Endothelial cell of umbilical vein (primary cell): Measurements from ENCODE around the gene BTBD19. TPM values are rescaled to one million over a fixed set of nuclear protein-coding genes. Genes with fewer than 3 reads are reported as not detected.

Source experiments
- BruUV-seq: library from RNA; stranded (reverse); fragments of 400-500 nt; replicated peaks from 2 replicates; lab custom pipeline; 2021; lab: Mats Ljungman, UMichigan
- CTCF ChIA-PET: fragments of 300-600, 350-600 bp; sonication (Branson Sonifier 250); formaldehyde crosslinking; loops from one replicate; lab custom pipeline; 2021; ENCODE audit warnings: antibody characterized with exemption, inconsistent platforms; lab: Charles Lee
- POLR2A ChIA-PET: fragments of 300-600, 350-600 bp; sonication (Branson Sonifier 250); formaldehyde crosslinking; loops from one replicate; lab custom pipeline; 2021; ENCODE audit warnings: antibody characterized with exemption, inconsistent platforms; lab: Charles Lee
- DNase-seq: peaks from one replicate; pipeline ENCODE4 v3.0.0-alpha.2; 2011; ENCODE audit warnings: low read depth, low spot score
- FAIRE-seq: peaks from 2 replicates; lab custom pipeline; 2011; peaks lifted over from hg19 to GRCh38; lab: Jason Lieb, UNC
- H2AFZ ChIP-seq: 2 replicates; pipeline ENCODE4 v1.6.0; 2012; ENCODE audit warnings: low read depth, low read length, control low read depth, inconsistent platforms
- H3K27ac ChIP-seq: 2 replicates; pipeline ENCODE4 v1.5.1; 2011; ENCODE audit warnings: low read depth, mild to moderate bottlenecking, control low read depth, low read length, moderate library complexity; ENCODE audit not compliant: insufficient read depth
- H3K27me3 ChIP-seq, 2 experiments: 2 replicates each; pipeline versions ENCODE4 v1.6.0 to v1.6.1; 2011; ENCODE audit warnings: low read length in 2 of 2, mixed read lengths in 1 of 2; ENCODE audit not compliant: control insufficient read depth in 2 of 2, insufficient read depth in 2 of 2
- H3K36me3 ChIP-seq, 2 experiments: 2 replicates in 1 of 2; 3 replicates in 1 of 2; pipeline ENCODE4 v1.5.1; 2011; ENCODE audit warnings: low read length in 2 of 2, mild to moderate bottlenecking in 1 of 2, moderate library complexity in 1 of 2; ENCODE audit not compliant: control insufficient read depth in 2 of 2, insufficient read depth in 2 of 2; ENCODE audit errors: extremely low read depth in 1 of 2
- H3K4me1 ChIP-seq: 3 replicates; pipeline ENCODE4 v1.5.1; 2011; ENCODE audit warnings: mild to moderate bottlenecking, low read length; ENCODE audit not compliant: control insufficient read depth, insufficient read depth; ENCODE audit errors: extremely low read depth
- H3K4me2 ChIP-seq: 2 replicates; pipeline ENCODE4 v1.6.1; 2011; ENCODE audit warnings: low read length, control low read depth, mixed read lengths; ENCODE audit not compliant: insufficient read depth
- H3K4me3 ChIP-seq, 3 experiments: fragments of 200-600 bp in 1 of 3; sonication (generic), shearing (Covaris generic) in 1 of 3; replicated peaks in 1 of 3; 2 replicates each; pipeline ENCODE4 v1.5.1; 2011 to 2016; ENCODE audit warnings: control low read depth in 3 of 3, low read length in 3 of 3, mild to moderate bottlenecking in 2 of 3, inconsistent platforms in 1 of 3, low read depth in 1 of 3, moderate library complexity in 1 of 3; ENCODE audit not compliant: insufficient read depth in 1 of 3
- H3K79me2 ChIP-seq: 2 replicates; pipeline ENCODE4 v1.6.0; 2012; ENCODE audit warnings: low read length, inconsistent platforms; ENCODE audit not compliant: control insufficient read depth, insufficient read depth
- H3K9ac ChIP-seq: replicated peaks from 2 replicates; pipeline ENCODE3; 2011; ENCODE audit warnings: low read length, control low read depth; ENCODE audit not compliant: insufficient read depth; ENCODE audit errors: extremely low read depth
- H3K9me1 ChIP-seq: replicated peaks from 3 replicates; pipeline ENCODE4 v1.6.0; 2011; ENCODE audit warnings: mild to moderate bottlenecking, low read length; ENCODE audit not compliant: control insufficient read depth, insufficient read depth; ENCODE audit errors: extremely low read depth
- H3K9me3 ChIP-seq: replicated peaks from 2 replicates; pipeline ENCODE4 v1.5.1; 2012; ENCODE audit warnings: low read length, inconsistent platforms; ENCODE audit not compliant: control insufficient read depth, insufficient read depth
- H4K20me1 ChIP-seq: replicated peaks from 2 replicates; pipeline ENCODE3; 2011; ENCODE audit warnings: mild to moderate bottlenecking, low read length; ENCODE audit not compliant: control insufficient read depth, insufficient read depth; ENCODE audit errors: extremely low read depth
- CTCF ChIP-seq, 2 donors: IDR thresholded peaks; 1 replicate in 1 of 2; 2 replicates in 1 of 2; pipeline ENCODE4 v1.5.1; 2011; ENCODE audit warnings: low read length in 2 of 2, mild to moderate bottlenecking in 2 of 2, moderate library complexity in 2 of 2, control low read depth in 1 of 2, inconsistent platforms in 1 of 2, low read depth in 1 of 2; ENCODE audit not compliant: insufficient read depth in 1 of 2; ENCODE audit errors: extremely low read depth in 1 of 2
- EZH2 ChIP-seq: IDR thresholded peaks from 2 replicates; pipeline ENCODE4 v1.6.1; 2012; ENCODE audit warnings: borderline replicate concordance, low read depth, mild to moderate bottlenecking, moderate library complexity, low read length, inconsistent platforms; ENCODE audit not compliant: severe bottlenecking
- FOS ChIP-seq: IDR thresholded peaks from 2 replicates; pipeline ENCODE4 v1.6.1; 2011; ENCODE audit warnings: mild to moderate bottlenecking, low read length, moderate library complexity, borderline replicate concordance; ENCODE audit not compliant: insufficient read depth
- GATA2 ChIP-seq: IDR thresholded peaks from 2 replicates; pipeline ENCODE4 v1.7.0; 2011; ENCODE audit warnings: low read depth, mild to moderate bottlenecking, moderate library complexity, mixed read lengths, low read length; ENCODE audit not compliant: insufficient read length, insufficient read depth
- JUN ChIP-seq: IDR thresholded peaks from 2 replicates; pipeline ENCODE4 v1.6.1; 2011; ENCODE audit warnings: borderline replicate concordance, low read depth; ENCODE audit not compliant: insufficient read length, insufficient read depth
- MAX ChIP-seq: IDR thresholded peaks from 2 replicates; pipeline ENCODE4 v1.6.1; 2011; ENCODE audit not compliant: insufficient read depth, insufficient read length
- MYC ChIP-seq: IDR thresholded peaks from one replicate; pipeline ENCODE4 v1.6.1; 2011; ENCODE audit warnings: mild to moderate bottlenecking, low read depth, low read length
- POLR2A ChIP-seq: IDR thresholded peaks from 2 replicates; pipeline ENCODE4 v1.6.1; 2012; ENCODE audit warnings: low read depth, mild to moderate bottlenecking, control low read depth, low read length
- POLR2AphosphoS5 ChIP-seq: IDR thresholded peaks from 2 replicates; pipeline ENCODE4 v1.6.1; 2012; ENCODE audit warnings: low read depth, mild to moderate bottlenecking, control low read depth, low read length, moderate library complexity; ENCODE audit not compliant: insufficient read depth
- dilution Hi-C: fragments of 300-500 bp; cut with MboI; formaldehyde crosslinking; loops from one replicate; pipeline ENCODE4 v1.15.0; 2019; ENCODE audit warnings: low sequenced_read_pairs; ENCODE audit not compliant: extremely low pct_ligation_motif_present
- intact Hi-C: fragments of 100-400 bp; cut with micrococcal nuclease; formaldehyde crosslinking; loops from one replicate; pipeline ENCODE4 v1.10.0; 2022
- polyA plus RNA-seq, 4 experiments: library from polyadenylated mRNA; depleted of rRNA in 3 of 4; stranded (reverse) in 3 of 4; unstranded in 1 of 4; fragments of >200 nt; gene quantifications; 2 replicates each; pipeline versions ENCODE4 v1.2.1 to v1.2.3, GENCODE V29; 2011 to 2012; ENCODE audit warnings: missing spikeins in 1 of 4
- total RNA-seq: library from RNA; stranded (reverse); gene quantifications from 2 replicates; pipeline ENCODE4 v1.2.3, GENCODE V29; 2021

The BTBD19 gene
- total and polyA plus RNA-seq, 2 donors (not counting 3 experiments of a cell fraction or from before 2014, with no cell fraction given) = 69.9 to 97.9 TPM

- POLR2A ChIA-PET = interaction anchor here (0.8 to 1.4 kb wide), 3 partner anchors 24 to 121 kb away, joined by 3 read pairs; partner anchors contain the start of gene RPS8
Observed at GRCh38 chr1:44842862-44843655, 34.7 kb downstream of the BTBD19 start, which contains the start of gene PTCH2. PTCH2 (minus strand) TSS chr1:44843253; CDS start chr1:44842932, 321 bp downstream.

GRCh38 chr1:44846985-44847384 lies 38.7 kb downstream of the BTBD19 start:
- CTCF ChIA-PET = interaction anchor here (2.6 kb wide), 1 partner anchor 78 kb away, joined by 7 read pairs; no protein-coding TSS in a partner anchor

More at GRCh38 chr1:44842862-44843655, 34.7 kb downstream of the BTBD19 start, which contains the start of gene PTCH2:
- Histone ChIP-seq H4K20me1 (no peaks in the 10 kb centered on the region), H3K4me1 (no peaks in the 10 kb centered on the region), H3K9me3 (no peaks in the 10 kb centered on the region), H2AFZ (peak within 1 kb of the TSS; percentile 49), H3K36me3 (no peaks in the 10 kb centered on the region), H3K79me2 (no peaks in the 10 kb centered on the region), H3K27me3 (no peaks in the 10 kb centered on the region), H3K9me1 (no peaks in the 10 kb centered on the region), H3K4me3 (peak within 1 kb of the TSS; percentile 30 to 53 (median 48)), H3K4me2 (peak within 1 kb of the TSS; percentile 56), H3K9ac (peak within 1 kb of the TSS; percentile 32), H3K27ac (no peak within 1 kb of the TSS)
- CTCF ChIA-PET = interaction anchor here (0.6 to 1.3 kb wide), 7 partner anchors 50 to 488 kb away, joined by 3 to 6 read pairs (median 3); partner anchors contain the start of genes EIF2B3, HECTD3 and UROD
- no TSS peak for BruUV-seq
- FAIRE-seq = peak; percentile 81
- dilution Hi-C loops (no loop called here), intact Hi-C loops (loop anchor here (5.0 kb wide), 1 partner anchor 79 kb away; no protein-coding TSS in a partner anchor)
- peak; percentile 68 for DNase-seq
- TF ChIP-seq POLR2AphosphoS5 (peak; percentile 20), EZH2 (no peak)

More at GRCh38 chr1:44846985-44847384, 38.7 kb downstream of the BTBD19 start:
- BruUV-seq = no TSS peak
- POLR2A ChIA-PET = no interaction called here
- Histone ChIP-seq H4K20me1 (no peaks in the 10 kb centered on the region), H3K9ac (no peak overlapping the region), H3K9me1 (no peaks in the 10 kb centered on the region), H3K4me3 (no peak overlapping the region), H3K27ac (no peak overlapping the region), H2AFZ (no peak overlapping the region), H3K4me1 (no peaks in the 10 kb centered on the region), H3K36me3 (peaks cover 0 to 3% of the 10 kb centered on the region in 2 experiments), H3K9me3 (no peaks in the 10 kb centered on the region), H3K79me2 (no peaks in the 10 kb centered on the region), H3K4me2 (no peak overlapping the region), H3K27me3 (no peaks in the 10 kb centered on the region)
- intact Hi-C loops = no loop called here
- dilution Hi-C loops = no loop called here
- TF ChIP-seq MAX = no peak
- no peak for TF ChIP-seq EZH2
- TF ChIP-seq FOS = no peak
- no peak for TF ChIP-seq GATA2
- no peak for TF ChIP-seq CTCF (IDR thresholded peaks at IDR 0.05; ENCODE audit: extremely low read depth in 1 of 2, insufficient read depth in 1 of 2, low read depth in 1 of 2, low read length in 2 of 2)
- TF ChIP-seq POLR2A = no peak
- TF ChIP-seq MYC = no peak
- TF ChIP-seq JUN = no peak
- TF ChIP-seq POLR2AphosphoS5 = no peak
- FAIRE-seq (no peak), DNase-seq (no peak)
